ENCODE results near the gene SMC3.

- TF ChIP-seq POLR2A (IDR thresholded peaks at IDR 0.05; ENCODE audit: low read length) (no peak), GATA1 (IDR thresholded peaks at IDR 0.05; ENCODE audit: low read depth, low read length) (no peak)
Observed at GRCh38 chr10:110643653-110644597, 76.4 kb downstream of the SMC3 start, which contains the start of gene RBM20.

Measured in erythroblast (primary cell).